ENCODE measurements around the gene OR1F1.

DNA sequence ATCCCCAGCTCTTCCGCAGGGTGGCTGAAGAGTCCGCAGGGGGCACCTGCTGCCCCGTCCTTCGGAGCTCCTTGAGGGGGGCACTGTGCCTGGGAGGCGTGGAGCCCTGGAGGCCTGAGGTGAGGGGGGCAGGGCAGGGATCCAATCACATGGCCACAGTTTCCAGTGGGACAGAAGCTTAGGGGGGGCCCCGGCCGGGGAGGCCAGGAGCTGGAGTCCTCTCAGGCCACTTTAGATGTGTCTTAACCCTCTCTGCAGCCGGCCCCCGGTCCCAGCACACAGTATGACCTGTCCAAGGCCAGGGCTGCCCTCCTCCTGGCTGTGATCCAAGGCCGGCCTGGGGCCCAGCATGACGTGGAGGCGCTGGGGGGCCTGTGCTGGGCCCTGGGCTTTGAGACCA is 42.3 kb upstream of the OR1F1 start:
- TF ChIP-seq, protein P1, sequence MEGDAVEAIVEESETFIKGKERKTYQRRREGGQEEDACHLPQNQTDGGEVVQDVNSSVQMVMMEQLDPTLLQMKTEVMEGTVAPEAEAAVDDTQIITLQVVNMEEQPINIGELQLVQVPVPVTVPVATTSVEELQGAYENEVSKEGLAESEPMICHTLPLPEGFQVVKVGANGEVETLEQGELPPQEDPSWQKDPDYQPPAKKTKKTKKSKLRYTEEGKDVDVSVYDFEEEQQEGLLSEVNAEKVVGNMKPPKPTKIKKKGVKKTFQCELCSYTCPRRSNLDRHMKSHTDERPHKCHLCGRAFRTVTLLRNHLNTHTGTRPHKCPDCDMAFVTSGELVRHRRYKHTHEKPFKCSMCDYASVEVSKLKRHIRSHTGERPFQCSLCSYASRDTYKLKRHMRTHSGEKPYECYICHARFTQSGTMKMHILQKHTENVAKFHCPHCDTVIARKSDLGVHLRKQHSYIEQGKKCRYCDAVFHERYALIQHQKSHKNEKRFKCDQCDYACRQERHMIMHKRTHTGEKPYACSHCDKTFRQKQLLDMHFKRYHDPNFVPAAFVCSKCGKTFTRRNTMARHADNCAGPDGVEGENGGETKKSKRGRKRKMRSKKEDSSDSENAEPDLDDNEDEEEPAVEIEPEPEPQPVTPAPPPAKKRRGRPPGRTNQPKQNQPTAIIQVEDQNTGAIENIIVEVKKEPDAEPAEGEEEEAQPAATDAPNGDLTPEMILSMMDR (IDR thresholded peaks at IDR 0.05): no peak
- TF ChIP-seq POLR2A (IDR thresholded peaks at IDR 0.05): no peak

All from uterus (tissue), 2 donors.